Lung (tissue), 12 donors: Measurements from ENCODE around the gene CXCR6. TPM values are rescaled to one million over a fixed set of nuclear protein-coding genes. Genes with fewer than 3 reads are reported as not detected.

Source experiments
- ATAC-seq: fragments of 200-7000 bp; cut with Tn5 transposase; one replicate; pipeline ENCODE4 v1.9.1; 2020; ENCODE audit warnings: moderate number of reproducible peaks; ENCODE audit not compliant: insufficient read depth, low FRiP score
- DNase-seq, 3 donors: peaks; one replicate each; pipeline ENCODE4 v3.0.0-alpha.2; 2013 to 2017
- H3K27ac ChIP-seq, 2 donors: one replicate each; pipeline ENCODE4 v1.5.1; 2013; ENCODE audit warnings: mild to moderate bottlenecking in 2 of 2, moderate library complexity in 2 of 2, control low read depth in 1 of 2, inconsistent platforms in 1 of 2, low read depth in 1 of 2, low read length in 1 of 2
- H3K27me3 ChIP-seq, 3 donors: one replicate each; pipeline ENCODE4 v1.5.1; 2013; ENCODE audit warnings: low read length in 2 of 3; ENCODE audit not compliant: control insufficient read depth in 3 of 3, insufficient read depth in 3 of 3
- H3K36me3 ChIP-seq, 4 donors: one replicate each; pipeline ENCODE4 v1.5.1; 2013; ENCODE audit warnings: low read length in 4 of 4, mild to moderate bottlenecking in 1 of 4, moderate library complexity in 1 of 4; ENCODE audit not compliant: control insufficient read depth in 4 of 4, insufficient read depth in 4 of 4
- H3K4me1 ChIP-seq, 5 donors: one replicate each; pipeline ENCODE4 v1.5.1; 2013; ENCODE audit warnings: low read length in 5 of 5, mild to moderate bottlenecking in 2 of 5, moderate library complexity in 1 of 5; ENCODE audit not compliant: control insufficient read depth in 5 of 5, insufficient read depth in 5 of 5
- H3K4me3 ChIP-seq: one replicate; pipeline ENCODE4 v1.5.1; 2013; ENCODE audit warnings: mild to moderate bottlenecking, control low read depth, moderate library complexity
- H3K9ac ChIP-seq, 2 donors: one replicate each; pipeline ENCODE4 v1.5.1; 2013; ENCODE audit warnings: low read length in 2 of 2, control low read depth in 1 of 2; ENCODE audit not compliant: insufficient read depth in 1 of 2
- H3K9me3 ChIP-seq, 4 donors: one replicate each; pipeline ENCODE4 v1.5.1; 2013; ENCODE audit warnings: low read length in 3 of 4, mild to moderate bottlenecking in 1 of 4, moderate library complexity in 1 of 4; ENCODE audit not compliant: control insufficient read depth in 4 of 4, insufficient read depth in 3 of 4
- WGBS, 2 donors: extraction: QIAGEN DNeasy Blood & Tissue Kit; methylation state at CpG; one replicate each; pipeline ENCODE4 v1.1.7; 2013; 5-methylcytosine and 5-hydroxymethylcytosine counted together
- polyA plus RNA-seq, 2 donors: library from polyadenylated mRNA; stranded (reverse); fragments of 200-250 nt; gene quantifications; one replicate each; pipeline ENCODE4 v1.2.1, GENCODE V29; 2013
- total RNA-seq, 2 donors: library from RNA; depleted of rRNA in 1 of 2; stranded (reverse); fragments of >200 nt in 1 of 2; gene quantifications; one replicate each; pipeline ENCODE4 v1.2.1, GENCODE V29; 2014 to 2021
- TF ChIP-seq, protein P1 (sequence below): IDR thresholded peaks from 2 replicates; pipeline ENCODE4 v1.5.1; 2012; ENCODE audit warnings: mild to moderate bottlenecking; ENCODE audit errors: control extremely low read depth, extremely low read depth
- donor health status: control.
- donor health status: control.
- donor health status: Bipolar disorder and iron deficiency.
- donor health status: healthy.
- donor health status: DM: yes; HTN: yes; CAD: no.

Gene CXCR6
- total and polyA plus RNA-seq, 4 donors: 1.0 to 4.3 (median 2.0) TPM

DNA sequence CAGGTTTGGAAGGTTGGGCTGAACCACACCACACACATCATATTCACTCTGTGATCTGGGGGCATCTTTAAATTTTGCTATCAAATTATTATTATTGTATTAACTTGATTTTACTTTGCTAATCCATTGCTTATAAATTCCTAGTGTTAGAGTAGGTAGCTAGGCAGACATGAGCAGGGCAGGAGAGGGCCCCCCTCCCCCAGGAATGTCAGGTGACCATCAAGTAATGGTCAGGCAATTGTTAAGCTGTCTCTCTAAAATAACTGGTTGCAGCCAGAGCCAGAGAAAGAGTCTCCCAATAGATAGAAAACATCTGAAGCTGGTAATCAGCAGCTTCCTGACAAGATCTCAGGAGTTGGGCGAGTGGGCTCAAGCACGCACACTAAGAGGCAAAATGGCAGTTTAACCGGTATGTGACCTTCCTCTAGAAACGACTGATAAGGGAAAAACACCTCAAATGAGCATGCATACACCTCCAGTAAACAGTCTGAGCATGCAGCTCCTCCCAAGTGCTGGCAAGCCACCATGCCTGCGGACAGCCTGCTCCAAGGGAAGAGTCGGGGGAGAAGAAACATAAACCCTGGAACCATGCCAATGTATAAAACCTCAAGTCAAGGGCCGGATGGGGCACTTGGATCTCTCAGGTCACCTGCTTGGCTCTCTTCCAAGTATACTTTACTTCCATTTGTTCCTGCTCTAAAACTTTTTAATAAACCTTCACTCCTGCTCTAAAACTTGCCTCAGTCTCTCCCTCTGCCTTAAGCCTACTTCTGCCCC is 3.1 kb upstream of the CXCR6 start:
- TF ChIP-seq, protein P1, sequence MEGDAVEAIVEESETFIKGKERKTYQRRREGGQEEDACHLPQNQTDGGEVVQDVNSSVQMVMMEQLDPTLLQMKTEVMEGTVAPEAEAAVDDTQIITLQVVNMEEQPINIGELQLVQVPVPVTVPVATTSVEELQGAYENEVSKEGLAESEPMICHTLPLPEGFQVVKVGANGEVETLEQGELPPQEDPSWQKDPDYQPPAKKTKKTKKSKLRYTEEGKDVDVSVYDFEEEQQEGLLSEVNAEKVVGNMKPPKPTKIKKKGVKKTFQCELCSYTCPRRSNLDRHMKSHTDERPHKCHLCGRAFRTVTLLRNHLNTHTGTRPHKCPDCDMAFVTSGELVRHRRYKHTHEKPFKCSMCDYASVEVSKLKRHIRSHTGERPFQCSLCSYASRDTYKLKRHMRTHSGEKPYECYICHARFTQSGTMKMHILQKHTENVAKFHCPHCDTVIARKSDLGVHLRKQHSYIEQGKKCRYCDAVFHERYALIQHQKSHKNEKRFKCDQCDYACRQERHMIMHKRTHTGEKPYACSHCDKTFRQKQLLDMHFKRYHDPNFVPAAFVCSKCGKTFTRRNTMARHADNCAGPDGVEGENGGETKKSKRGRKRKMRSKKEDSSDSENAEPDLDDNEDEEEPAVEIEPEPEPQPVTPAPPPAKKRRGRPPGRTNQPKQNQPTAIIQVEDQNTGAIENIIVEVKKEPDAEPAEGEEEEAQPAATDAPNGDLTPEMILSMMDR: no peak
- DNase-seq (no peak), ATAC-seq (no peak)
- no peak overlapping the region for H3K27ac ChIP-seq
- peaks cover 0 to 4% (median 2%) of the 10 kb centered on the region in 5 donors for H3K4me1 ChIP-seq
- H3K9me3 ChIP-seq: peaks cover 0 to 2% (median 0%) of the 10 kb centered on the region in 4 donors
- WGBS, 2 donors: 63 to 69% methylated on average over 7 of the region's 7 CpGs
- H3K27me3 ChIP-seq: no peaks in the 10 kb centered on the region
- no peak overlapping the region for H3K9ac ChIP-seq
- H3K36me3 ChIP-seq: peaks cover 5 to 21% (median 9%) of the 10 kb centered on the region in 4 donors
- no peak overlapping the region for H3K4me3 ChIP-seq

DNA sequence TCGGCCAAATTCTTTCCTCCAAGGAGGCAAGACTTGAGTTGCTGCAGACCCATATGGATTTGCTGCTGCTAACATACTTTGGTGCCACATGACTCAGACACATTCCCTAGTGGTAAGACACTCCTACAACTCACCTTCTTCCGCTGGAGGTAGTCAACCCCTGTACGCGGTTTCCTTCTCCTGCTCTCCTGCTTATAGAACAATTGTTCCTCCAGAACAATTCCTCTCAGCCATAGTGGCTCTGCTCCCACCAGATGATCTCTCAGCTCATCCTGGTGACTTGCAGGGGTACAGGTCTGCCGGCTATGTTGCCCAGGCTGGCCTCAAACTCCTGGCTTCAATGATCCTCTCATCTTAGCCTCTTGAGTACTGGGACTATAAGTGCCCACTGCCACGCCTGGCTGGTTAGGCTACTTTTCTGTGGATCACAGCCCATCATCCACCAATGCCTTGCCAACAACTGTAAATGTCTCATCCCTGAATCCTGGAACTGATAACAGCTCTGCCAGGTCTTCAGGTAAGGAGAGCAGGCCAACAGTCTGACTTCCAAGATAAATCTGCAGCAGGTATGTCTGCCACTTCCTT is 2.4 kb upstream of the CXCR6 start:
- Histone ChIP-seq H3K27ac (no peak overlapping the region), H3K9me3 (peaks cover 0 to 2% (median 0%) of the 10 kb centered on the region in 4 donors), H3K27me3 (no peaks in the 10 kb centered on the region), H3K4me3 (no peak overlapping the region), H3K4me1 (peaks cover 0 to 4% (median 2%) of the 10 kb centered on the region in 5 donors), H3K36me3 (peaks cover 5 to 22% (median 6%) of the 10 kb centered on the region in 4 donors), H3K9ac (no peak overlapping the region)
- 85 to 98% methylated on average over 6 of the region's 6 CpGs for WGBS, 2 donors
- TF ChIP-seq, protein P1: no peak
- no peak for DNase-seq
- no peak for ATAC-seq

DNA sequence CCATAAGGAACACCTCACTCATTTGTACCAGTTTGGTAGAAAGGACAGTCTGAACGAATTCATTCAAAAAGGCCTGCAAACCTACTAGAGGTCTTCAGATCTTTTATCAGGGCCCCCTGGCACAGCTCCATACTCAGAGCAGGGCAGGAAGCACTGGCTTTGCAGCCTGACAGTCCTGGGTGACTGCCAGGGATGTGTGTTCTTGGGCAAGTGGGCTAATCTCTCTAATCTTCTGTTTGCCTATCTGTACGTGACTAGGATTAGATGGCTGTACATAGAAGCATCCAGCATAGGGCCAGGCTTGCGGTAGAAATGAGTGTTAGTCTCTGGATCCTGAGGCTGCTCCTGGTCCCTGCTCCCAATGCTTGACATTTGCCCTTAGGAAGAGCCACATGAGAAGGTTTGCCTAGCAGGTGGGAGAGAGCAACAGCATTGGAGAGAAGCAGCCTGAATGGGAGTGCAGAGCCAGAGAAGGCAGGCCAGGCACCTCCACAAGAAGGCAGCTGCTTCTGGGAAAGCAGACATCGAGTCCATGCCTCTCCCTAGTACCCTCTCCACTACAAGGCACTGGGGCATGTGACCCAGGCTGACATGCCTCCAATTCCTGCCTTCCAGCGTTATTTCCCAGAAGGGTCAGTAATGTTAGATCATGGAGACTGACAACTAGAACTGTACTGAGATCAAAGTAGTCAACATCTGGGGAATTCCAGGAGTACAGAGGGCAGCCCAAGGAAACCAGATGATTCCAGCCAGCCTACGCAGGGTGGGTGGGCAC is 1.0 kb upstream of the CXCR6 start:
- H3K36me3 ChIP-seq: peaks cover 5 to 20% (median 10%) of the 10 kb centered on the region in 4 donors
- H3K27me3 ChIP-seq: no peaks in the 10 kb centered on the region
- H3K9ac ChIP-seq: no peak overlapping the region
- peaks cover 0 to 2% (median 0%) of the 10 kb centered on the region in 4 donors for H3K9me3 ChIP-seq
- no peak overlapping the region for H3K4me3 ChIP-seq
- H3K4me1 ChIP-seq: peaks cover 0 to 4% (median 2%) of the 10 kb centered on the region in 5 donors
- TF ChIP-seq, protein P1: no peak
- ATAC-seq (no peak), DNase-seq (no peak)
- WGBS, 2 donors: 45 to 60% methylated on average over 6 of the region's 6 CpGs
- H3K27ac ChIP-seq: no peak overlapping the region
